GM12865 (cell line): ENCODE results near the gene ACTA1.
"Not testable (repeated sequence)": the region's sequence is repeated elsewhere in the genome, so short reads cannot be mapped to it uniquely, and the experiment has no call there.

ENCODE experiments used
- DNase-seq: peaks from one replicate; pipeline ENCODE4 v3.0.0; 2010; ENCODE audit warnings: low read depth
- H3K4me3 ChIP-seq: 2 replicates; pipeline ENCODE4 v1.5.1; 2011; ENCODE audit warnings: mild to moderate bottlenecking, low read depth, low read length, control low read depth
- TF ChIP-seq, protein P1 (sequence below): IDR thresholded peaks from 2 replicates; pipeline ENCODE4 v1.5.1; 2011; ENCODE audit warnings: low read length, control low read depth, low read depth, inconsistent platforms; ENCODE audit not compliant: insufficient read depth; ENCODE audit errors: missing control alignments

The ACTA1 gene

GRCh38 chr1:229434005-229434640 lies at the start of gene ACTA1:
ACTA1 (minus strand) TSS chr1:229434094; CDS start chr1:229433115, 979 bp downstream.
- no peak within 1 kb of the TSS for H3K4me3 ChIP-seq
- DNase-seq = no peak
- TF ChIP-seq, protein P1, sequence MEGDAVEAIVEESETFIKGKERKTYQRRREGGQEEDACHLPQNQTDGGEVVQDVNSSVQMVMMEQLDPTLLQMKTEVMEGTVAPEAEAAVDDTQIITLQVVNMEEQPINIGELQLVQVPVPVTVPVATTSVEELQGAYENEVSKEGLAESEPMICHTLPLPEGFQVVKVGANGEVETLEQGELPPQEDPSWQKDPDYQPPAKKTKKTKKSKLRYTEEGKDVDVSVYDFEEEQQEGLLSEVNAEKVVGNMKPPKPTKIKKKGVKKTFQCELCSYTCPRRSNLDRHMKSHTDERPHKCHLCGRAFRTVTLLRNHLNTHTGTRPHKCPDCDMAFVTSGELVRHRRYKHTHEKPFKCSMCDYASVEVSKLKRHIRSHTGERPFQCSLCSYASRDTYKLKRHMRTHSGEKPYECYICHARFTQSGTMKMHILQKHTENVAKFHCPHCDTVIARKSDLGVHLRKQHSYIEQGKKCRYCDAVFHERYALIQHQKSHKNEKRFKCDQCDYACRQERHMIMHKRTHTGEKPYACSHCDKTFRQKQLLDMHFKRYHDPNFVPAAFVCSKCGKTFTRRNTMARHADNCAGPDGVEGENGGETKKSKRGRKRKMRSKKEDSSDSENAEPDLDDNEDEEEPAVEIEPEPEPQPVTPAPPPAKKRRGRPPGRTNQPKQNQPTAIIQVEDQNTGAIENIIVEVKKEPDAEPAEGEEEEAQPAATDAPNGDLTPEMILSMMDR = no peak

GRCh38 chr1:229482511-229482910 lies 48.6 kb upstream of the ACTA1 start:
- DNase-seq = no peak
- TF ChIP-seq, protein P1 = no peak
- no peak overlapping the region for H3K4me3 ChIP-seq

DNA sequence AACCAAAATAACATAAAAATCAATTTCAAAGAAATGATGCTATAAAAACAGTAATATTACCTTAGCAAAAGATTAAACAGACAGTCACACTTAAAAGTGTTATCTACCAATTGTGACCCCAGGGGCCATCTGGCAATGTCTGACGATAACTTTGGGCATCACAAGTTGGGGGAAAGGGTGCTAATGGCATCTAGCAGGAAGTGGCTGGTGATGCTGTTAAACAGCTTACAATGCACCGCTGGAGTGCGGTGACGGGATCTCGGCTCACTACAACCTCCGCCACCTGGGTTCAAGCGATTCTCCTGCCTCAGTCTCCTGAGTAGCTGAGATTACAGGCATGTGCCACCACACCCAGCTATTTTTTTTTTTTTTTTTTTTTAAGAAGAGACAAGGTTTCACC lies 46.6 kb upstream of the ACTA1 start:
- no peak overlapping the region for H3K4me3 ChIP-seq
- peak; percentile 49 for DNase-seq
- TF ChIP-seq, protein P1 = no peak

GRCh38 chr1:229479660-229480399 lies 45.9 kb upstream of the ACTA1 start:
- H3K4me3 ChIP-seq = no peak overlapping the region
- DNase-seq = peak; percentile 87
- TF ChIP-seq, protein P1 = no peak

DNA sequence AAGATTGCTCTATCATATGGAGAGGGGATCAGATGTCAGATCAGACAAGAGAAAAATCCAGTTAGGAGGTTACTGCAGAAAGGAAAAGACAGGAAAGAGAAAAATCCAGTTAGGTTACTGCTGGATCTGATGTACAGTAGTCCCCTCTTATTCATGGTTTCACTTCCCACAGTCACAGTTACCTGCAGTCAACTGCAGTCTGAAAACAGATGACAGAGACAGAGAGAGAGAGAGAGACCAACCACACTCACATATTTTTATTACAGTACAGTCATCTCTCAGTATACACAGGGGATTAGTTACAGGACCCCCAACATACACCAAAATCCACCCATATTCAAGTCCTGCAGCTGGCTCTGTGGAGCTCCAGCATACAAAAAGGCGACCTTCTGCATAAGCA lies 45.0 kb upstream of the ACTA1 start:
- no peak overlapping the region for H3K4me3 ChIP-seq
- TF ChIP-seq, protein P1 = no peak
- peak; percentile 75 for DNase-seq

DNA sequence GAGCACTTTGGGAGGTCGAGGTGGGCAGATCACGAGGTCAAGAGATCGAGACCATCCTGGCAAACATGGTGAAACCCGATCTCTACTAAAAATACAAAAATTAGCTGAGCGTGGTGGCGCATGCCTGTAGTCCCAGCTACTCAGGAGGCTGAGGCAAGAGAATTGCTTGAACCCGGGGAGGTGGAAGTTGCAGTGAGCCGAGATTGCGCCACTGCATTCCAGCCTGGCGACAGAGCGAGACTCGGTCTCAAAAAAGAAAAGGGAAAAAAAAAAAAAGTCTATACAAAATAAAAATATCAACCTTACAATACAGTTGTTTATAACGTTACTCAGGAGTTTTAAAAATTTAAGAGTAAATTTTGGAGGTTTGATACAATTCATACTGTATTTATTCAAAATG lies 42.0 kb upstream of the ACTA1 start:
- H3K4me3 ChIP-seq, DNase-seq: not testable (repeated sequence)

- H3K4me3 ChIP-seq = no peak overlapping the region
- DNase-seq = no peak
- TF ChIP-seq, protein P1 = no peak
These were observed 40.6 kb upstream of the ACTA1 start for GRCh38 chr1:229474509-229474908.
